ENCODE results near the gene SDK1. TPM values are rescaled to one million over a fixed set of nuclear protein-coding genes. Genes with fewer than 3 reads are reported as not detected.

SDK1 gene
- polyA plus RNA-seq, 1 donor from 2014 or later: not detected

- Mint-ChIP-seq H3K36me3 (no peaks in the 10 kb centered on the region), H3K4me3 (no peak overlapping the region), H3K9me3 (no peaks in the 10 kb centered on the region), H3K27me3 (no peaks in the 10 kb centered on the region), H3K27ac (no peak overlapping the region), H3K4me1 (no peaks in the 10 kb centered on the region)
These were observed 342.0 kb downstream of the SDK1 start for GRCh38 chr7:3643091-3643490.

DNA sequence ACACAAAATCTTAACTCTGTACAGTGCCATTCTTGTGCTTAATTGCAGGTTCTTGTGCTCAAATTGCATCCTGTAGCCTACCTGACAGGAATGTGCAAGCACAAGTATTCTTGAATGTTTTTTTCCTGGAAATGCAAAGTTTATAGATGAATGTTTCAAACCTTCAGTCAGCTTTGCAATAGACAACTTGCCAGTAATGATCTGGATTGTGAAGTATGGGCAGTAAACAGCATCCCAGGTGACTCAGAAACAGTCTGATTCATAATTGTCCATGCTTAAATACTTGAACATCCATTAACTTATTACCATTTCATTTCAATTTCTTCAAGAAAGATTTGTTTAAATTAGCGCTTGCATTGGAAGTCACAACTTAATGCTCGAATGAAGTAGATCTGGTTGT is 347.2 kb downstream of the SDK1 start:
- Mint-ChIP-seq H3K4me1 (no peaks in the 10 kb centered on the region), H3K9me3 (no peaks in the 10 kb centered on the region), H3K4me3 (no peak overlapping the region), H3K27ac (no peak overlapping the region), H3K27me3 (peaks cover 1% of the 10 kb centered on the region), H3K36me3 (no peaks in the 10 kb centered on the region)

GRCh38 chr7:3649250-3649649 is 348.2 kb downstream of the SDK1 start:
- no peak overlapping the region for H3K4me3 Mint-ChIP-seq

GRCh38 chr7:3649678-3650440 is 348.8 kb downstream of the SDK1 start:
- peaks cover 1% of the 10 kb centered on the region for H3K27me3 Mint-ChIP-seq
- H3K4me3 Mint-ChIP-seq: no peak overlapping the region
- H3K9me3 Mint-ChIP-seq: no peaks in the 10 kb centered on the region
- no peaks in the 10 kb centered on the region for H3K36me3 Mint-ChIP-seq
- H3K4me1 Mint-ChIP-seq: no peaks in the 10 kb centered on the region
- H3K27ac Mint-ChIP-seq: no peak overlapping the region

More at GRCh38 chr7:3649250-3649649, 348.2 kb downstream of the SDK1 start:
- no peaks in the 10 kb centered on the region for H3K4me1 Mint-ChIP-seq
- H3K27ac Mint-ChIP-seq: no peak overlapping the region
- H3K27me3 Mint-ChIP-seq: peaks cover 1% of the 10 kb centered on the region
- no peaks in the 10 kb centered on the region for H3K36me3 Mint-ChIP-seq
- H3K9me3 Mint-ChIP-seq: no peaks in the 10 kb centered on the region

GRCh38 chr7:3650844-3651243 is 349.8 kb downstream of the SDK1 start:
- no peak overlapping the region for H3K4me3 Mint-ChIP-seq
- no peak overlapping the region for H3K27ac Mint-ChIP-seq
- H3K9me3 Mint-ChIP-seq: no peaks in the 10 kb centered on the region
- H3K27me3 Mint-ChIP-seq: peaks cover 1% of the 10 kb centered on the region
- no peaks in the 10 kb centered on the region for H3K36me3 Mint-ChIP-seq
- H3K4me1 Mint-ChIP-seq: no peaks in the 10 kb centered on the region

DNA sequence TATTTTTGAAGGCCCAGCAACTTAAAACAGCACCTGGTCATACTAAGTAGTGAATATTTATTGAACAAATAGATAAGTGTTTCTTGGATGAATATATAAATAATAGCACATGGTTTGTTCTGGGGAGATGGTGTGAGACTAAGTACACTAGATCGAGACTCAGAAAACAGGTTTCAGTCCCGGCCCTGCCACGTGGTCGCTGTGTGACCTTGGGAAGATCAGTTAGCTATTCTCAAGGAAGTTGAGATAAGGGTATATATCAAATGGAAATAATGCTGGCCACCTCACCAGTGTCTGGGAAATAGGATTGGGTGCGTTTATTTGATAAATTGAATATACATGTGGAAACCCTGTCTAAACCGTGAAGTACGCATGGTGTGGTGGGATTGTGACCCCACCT is 354.6 kb downstream of the SDK1 start:
- Mint-ChIP-seq H3K4me3 (no peak overlapping the region), H3K36me3 (no peaks in the 10 kb centered on the region), H3K9me3 (no peaks in the 10 kb centered on the region), H3K4me1 (peaks cover 0 to 5% (median 0%) of the 10 kb centered on the region in 3 donors), H3K27ac (no peak overlapping the region), H3K27me3 (peaks cover 8% of the 10 kb centered on the region)

DNA sequence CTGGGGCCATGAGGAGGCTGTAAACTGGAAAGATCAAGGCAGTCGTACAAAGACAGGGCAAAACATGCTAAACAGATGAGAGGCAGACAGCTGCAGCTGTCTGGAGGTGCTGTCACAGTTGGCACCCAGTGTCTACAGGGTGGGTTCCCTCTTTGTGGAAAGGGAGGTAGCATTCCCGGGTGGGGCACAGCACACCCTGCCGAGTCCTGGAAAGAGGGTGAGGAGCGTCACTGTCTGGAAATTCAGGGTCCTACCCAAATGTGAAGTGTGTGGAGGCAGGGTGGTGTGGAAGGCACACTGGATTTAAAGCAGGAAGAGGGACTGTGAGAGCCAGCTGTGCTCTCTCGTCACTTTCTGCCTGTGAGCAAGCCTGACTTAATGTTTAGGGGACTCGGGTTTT is 356.2 kb downstream of the SDK1 start:
- H3K4me3 Mint-ChIP-seq: no peak overlapping the region
- no peaks in the 10 kb centered on the region for H3K36me3 Mint-ChIP-seq
- peaks cover 6% of the 10 kb centered on the region for H3K27me3 Mint-ChIP-seq
- peaks cover 0 to 5% (median 0%) of the 10 kb centered on the region in 3 donors for H3K4me1 Mint-ChIP-seq
- no peaks in the 10 kb centered on the region for H3K9me3 Mint-ChIP-seq
- H3K27ac Mint-ChIP-seq: no peak overlapping the region

GRCh38 chr7:3668743-3669142 is 367.7 kb downstream of the SDK1 start:
- no peak overlapping the region for H3K27ac Mint-ChIP-seq
- no peak overlapping the region for H3K4me3 Mint-ChIP-seq
- no peaks in the 10 kb centered on the region for H3K27me3 Mint-ChIP-seq
- H3K9me3 Mint-ChIP-seq: no peaks in the 10 kb centered on the region
- peaks cover 0 to 4% (median 4%) of the 10 kb centered on the region in 3 donors for H3K4me1 Mint-ChIP-seq
- H3K36me3 Mint-ChIP-seq: no peaks in the 10 kb centered on the region

GRCh38 chr7:3670898-3671297 is 369.8 kb downstream of the SDK1 start:
- Mint-ChIP-seq H3K27me3 (no peaks in the 10 kb centered on the region), H3K36me3 (peaks cover 2% of the 10 kb centered on the region), H3K4me3 (no peak overlapping the region), H3K27ac (no peak overlapping the region), H3K4me1 (peaks cover 0 to 4% (median 4%) of the 10 kb centered on the region in 3 donors), H3K9me3 (no peaks in the 10 kb centered on the region)

- no peaks in the 10 kb centered on the region for H3K9me3 Mint-ChIP-seq
- peaks cover 2% of the 10 kb centered on the region for H3K36me3 Mint-ChIP-seq
- no peak overlapping the region for H3K27ac Mint-ChIP-seq
- peaks cover 0 to 7% (median 4%) of the 10 kb centered on the region in 3 donors for H3K4me1 Mint-ChIP-seq
- no peaks in the 10 kb centered on the region for H3K27me3 Mint-ChIP-seq
- H3K4me3 Mint-ChIP-seq: no peak overlapping the region
These were observed 372.5 kb downstream of the SDK1 start for GRCh38 chr7:3673524-3673923.

- H3K4me3 Mint-ChIP-seq: no peak overlapping the region
- H3K27ac Mint-ChIP-seq: no peak overlapping the region
- H3K9me3 Mint-ChIP-seq: no peaks in the 10 kb centered on the region
- H3K27me3 Mint-ChIP-seq: peaks cover 3% of the 10 kb centered on the region
- peaks cover 2% of the 10 kb centered on the region for H3K36me3 Mint-ChIP-seq
- H3K4me1 Mint-ChIP-seq: peaks cover 0 to 4% (median 0%) of the 10 kb centered on the region in 3 donors
These were observed 377.3 kb downstream of the SDK1 start for GRCh38 chr7:3678314-3678810.

DNA sequence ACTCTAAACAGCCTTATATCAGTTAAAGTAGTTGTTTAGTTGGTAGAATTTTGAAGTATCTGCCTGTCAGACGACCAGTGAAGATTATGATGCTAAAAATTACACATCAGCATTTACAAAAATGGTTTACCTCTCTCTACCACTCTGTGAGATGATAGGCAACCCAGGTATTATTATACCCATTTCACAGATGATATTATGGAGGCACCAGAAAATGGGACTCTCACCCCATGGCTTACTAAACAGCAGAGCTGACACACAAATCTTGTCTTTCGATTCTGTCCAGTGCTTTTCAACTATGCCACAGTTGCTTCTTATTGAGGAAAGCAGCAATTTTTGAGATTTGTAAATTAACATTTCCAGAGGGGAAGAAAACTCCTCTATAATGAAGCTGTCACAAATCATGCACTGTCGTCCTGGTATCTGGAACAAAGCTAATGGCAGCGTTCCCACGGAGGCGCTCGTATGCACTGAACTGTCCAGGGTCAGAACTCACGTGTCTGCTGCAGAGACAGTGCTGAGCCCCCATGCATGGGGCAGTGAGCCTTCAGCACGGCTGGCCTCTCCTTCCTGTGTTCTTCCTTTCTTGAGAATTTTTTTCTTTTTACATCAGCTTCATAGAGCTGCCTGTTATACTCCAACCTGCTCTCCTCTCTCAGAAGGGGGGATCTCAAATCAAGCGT is 381.1 kb downstream of the SDK1 start:
- H3K27ac Mint-ChIP-seq: no peak overlapping the region

DNA sequence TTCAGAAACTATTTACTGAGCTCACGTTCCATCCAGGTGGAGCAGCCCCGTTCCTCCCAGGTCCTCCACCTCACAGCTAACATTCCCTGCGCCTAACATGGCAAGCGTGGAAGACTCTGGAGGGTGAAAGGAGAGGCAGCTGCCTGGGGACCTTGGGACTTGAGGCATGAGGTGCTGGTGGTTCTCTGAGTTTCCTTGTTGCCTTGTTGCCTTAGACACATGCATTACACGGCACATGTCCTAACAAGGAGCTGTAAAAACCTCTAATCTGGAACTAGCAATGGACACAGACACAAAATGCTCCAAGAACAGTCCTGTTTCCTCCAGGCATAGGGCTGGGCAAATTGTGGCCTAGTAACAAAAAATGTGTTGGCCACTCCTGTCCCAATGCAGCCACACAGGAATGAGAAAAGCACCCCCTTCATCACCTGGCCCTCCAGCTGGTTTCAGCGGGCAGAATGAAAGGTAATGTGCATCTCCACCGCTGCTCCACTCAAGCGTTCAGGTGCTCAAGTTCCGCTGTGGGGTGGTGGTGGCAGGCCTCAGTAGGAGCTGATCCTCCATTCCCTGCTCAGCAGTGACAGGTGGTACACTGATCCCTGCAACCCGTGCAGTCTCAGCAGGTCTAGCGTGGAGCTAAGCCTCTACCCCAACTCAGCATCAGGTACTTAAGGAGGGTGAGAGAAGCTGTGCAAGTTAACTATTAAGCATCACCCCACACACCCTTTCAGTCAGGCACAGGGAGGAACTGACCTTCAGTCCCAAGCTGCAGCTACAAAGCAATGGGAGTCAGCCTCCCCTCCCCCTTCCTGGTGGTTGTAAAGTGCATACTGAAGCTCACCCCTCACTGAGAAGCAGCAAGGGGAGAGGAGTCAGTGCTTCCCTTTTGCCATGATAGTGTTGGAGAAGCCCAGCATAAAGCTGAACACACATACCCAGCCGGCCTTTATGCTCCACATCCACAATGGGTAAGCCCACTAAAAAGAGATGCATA is 382.8 kb downstream of the SDK1 start:
- no peak overlapping the region for H3K4me3 Mint-ChIP-seq
- peaks cover 0 to 2% (median 0%) of the 10 kb centered on the region in 3 donors for H3K9me3 Mint-ChIP-seq
- no peak overlapping the region for H3K27ac Mint-ChIP-seq
- no peaks in the 10 kb centered on the region for H3K4me1 Mint-ChIP-seq
- peaks cover 3% of the 10 kb centered on the region for H3K27me3 Mint-ChIP-seq
- H3K36me3 Mint-ChIP-seq: no peaks in the 10 kb centered on the region

More for the DNA sequence above, 381.1 kb downstream of the SDK1 start:
- Mint-ChIP-seq H3K4me3 (no peak overlapping the region), H3K36me3 (no peaks in the 10 kb centered on the region), H3K4me1 (no peaks in the 10 kb centered on the region), H3K27me3 (peaks cover 3% of the 10 kb centered on the region), H3K9me3 (peaks cover 0 to 2% (median 0%) of the 10 kb centered on the region in 3 donors)

DNA sequence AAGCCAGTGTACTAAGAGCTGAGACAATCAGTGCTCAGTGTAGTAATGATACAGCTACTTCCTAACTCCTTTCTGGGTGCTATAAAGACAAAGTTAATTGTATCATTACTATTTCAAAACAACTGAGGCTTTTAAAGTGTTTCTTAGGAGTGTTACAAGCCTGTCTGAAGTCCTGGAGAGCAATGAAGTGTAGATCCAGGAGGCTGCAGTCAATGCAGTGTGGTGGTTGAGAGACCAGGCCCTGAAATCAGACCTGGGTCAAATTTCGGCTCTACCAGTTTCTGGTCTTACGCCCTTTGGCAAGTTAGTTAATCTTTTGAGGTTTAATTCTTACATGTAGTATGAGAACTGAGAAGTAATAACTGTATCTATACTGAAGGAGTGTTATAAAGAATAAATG is 387.0 kb downstream of the SDK1 start:
- no peaks in the 10 kb centered on the region for H3K36me3 Mint-ChIP-seq
- H3K4me3 Mint-ChIP-seq: no peak overlapping the region
- no peak overlapping the region for H3K27ac Mint-ChIP-seq
- no peaks in the 10 kb centered on the region for H3K27me3 Mint-ChIP-seq
- H3K9me3 Mint-ChIP-seq: peaks cover 0 to 2% (median 0%) of the 10 kb centered on the region in 3 donors
- H3K4me1 Mint-ChIP-seq: no peaks in the 10 kb centered on the region

DNA sequence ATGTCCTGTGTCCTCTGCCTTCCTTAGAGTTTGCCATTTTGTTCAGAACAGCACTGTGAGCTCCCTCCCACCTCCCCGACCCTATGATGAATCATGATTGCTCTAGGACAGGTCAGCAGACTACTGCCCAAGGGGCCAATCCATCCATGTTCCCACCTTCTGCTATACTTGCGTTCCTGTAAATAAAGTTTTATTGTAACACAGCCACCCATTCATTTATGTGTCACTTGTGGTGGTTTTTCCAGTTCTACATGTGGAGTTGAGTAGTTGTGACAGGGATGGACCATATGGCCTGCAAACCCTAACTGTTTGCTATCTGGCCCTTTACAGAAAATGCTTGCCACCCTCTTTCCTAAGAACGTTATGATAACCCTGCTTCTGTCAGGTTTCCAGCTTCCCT is 387.8 kb downstream of the SDK1 start:
- no peaks in the 10 kb centered on the region for H3K36me3 Mint-ChIP-seq
- H3K27me3 Mint-ChIP-seq: peaks cover under 1% of the 10 kb centered on the region
- H3K9me3 Mint-ChIP-seq: peaks cover 0 to 2% (median 0%) of the 10 kb centered on the region in 3 donors
- no peaks in the 10 kb centered on the region for H3K4me1 Mint-ChIP-seq
- no peak overlapping the region for H3K4me3 Mint-ChIP-seq
- no peak overlapping the region for H3K27ac Mint-ChIP-seq
